ENCODE data around the gene MUC21.

- no peak for TF ChIP-seq CTCF (IDR thresholded peaks at IDR 0.05; ENCODE audit: low read length)
- no peak for TF ChIP-seq EZH2 (IDR thresholded peaks at IDR 0.05; ENCODE audit: borderline replicate concordance, low read length)
Measured at GRCh38 chr6:30948811-30949210, 34.7 kb upstream of the MUC21 start.

Measured in OCI-LY1 (cell line).